Thyroid gland (tissue), 4 donors: ENCODE data around the gene CTAGE4.

Experiments
- CTCF ChIP-seq, 6 experiments: fragments of 200-600 bp in 3 of 6; fragments of 450-650 bp in 3 of 6; sonication (generic) in 3 of 6; IDR thresholded peaks; one replicate each; pipeline ENCODE4 v1.5.1; 2016 to 2019; ENCODE audit warnings: antibody characterized with exemption in 6 of 6, mild to moderate bottlenecking in 2 of 6, inconsistent platforms in 1 of 6, moderate library complexity in 1 of 6
- POLR2A ChIP-seq, 2 donors: fragments of 450-650 bp; IDR thresholded peaks; one replicate each; pipeline ENCODE4 v1.6.1; 2017; ENCODE audit warnings: antibody characterized with exemption in 2 of 2, mild to moderate bottlenecking in 2 of 2, moderate library complexity in 1 of 2

- TF ChIP-seq POLR2A (IDR thresholded peaks at IDR 0.05) (no peak), CTCF (IDR thresholded peaks at IDR 0.05) (no peak)
These were observed 41.1 kb upstream of the CTAGE4 start for GRCh38 chr7:144142187-144142586.
